Memory B cell (primary cell): ENCODE results near the gene ATG7.

Experiments
- ATAC-seq: fragments of 150-1000 bp; cut with Tn5 transposase; 2 replicates; pipeline ENCODE4 v1.10.0; 2021; ENCODE audit warnings: low read depth, mild to moderate bottlenecking, moderate library complexity
- DNase-seq, 2 donors: peaks; one replicate each; pipeline ENCODE4 v3.0.0; 2022; ENCODE audit warnings: low spot score in 2 of 2
- H3K27ac Mint-ChIP-seq: one replicate; pipeline ENCODE4 v1.8.0; 2022; ENCODE audit warnings: mild to moderate bottlenecking, moderate library complexity, mixed read lengths
- H3K27me3 Mint-ChIP-seq: one replicate; pipeline ENCODE4 v1.8.0; 2022; ENCODE audit warnings: mixed read lengths
- H3K36me3 Mint-ChIP-seq: one replicate; pipeline ENCODE4 v1.8.0; 2022; ENCODE audit warnings: mild to moderate bottlenecking, mixed read lengths
- H3K4me1 Mint-ChIP-seq: one replicate; pipeline ENCODE4 v1.8.0; 2022; ENCODE audit warnings: mixed read lengths
- H3K4me3 Mint-ChIP-seq: one replicate; pipeline ENCODE4 v1.8.0; 2022; ENCODE audit warnings: mild to moderate bottlenecking, moderate library complexity, mixed read lengths
- H3K9me3 Mint-ChIP-seq: one replicate; pipeline ENCODE4 v1.8.0; 2022; ENCODE audit warnings: mixed read lengths

Gene ATG7

DNA sequence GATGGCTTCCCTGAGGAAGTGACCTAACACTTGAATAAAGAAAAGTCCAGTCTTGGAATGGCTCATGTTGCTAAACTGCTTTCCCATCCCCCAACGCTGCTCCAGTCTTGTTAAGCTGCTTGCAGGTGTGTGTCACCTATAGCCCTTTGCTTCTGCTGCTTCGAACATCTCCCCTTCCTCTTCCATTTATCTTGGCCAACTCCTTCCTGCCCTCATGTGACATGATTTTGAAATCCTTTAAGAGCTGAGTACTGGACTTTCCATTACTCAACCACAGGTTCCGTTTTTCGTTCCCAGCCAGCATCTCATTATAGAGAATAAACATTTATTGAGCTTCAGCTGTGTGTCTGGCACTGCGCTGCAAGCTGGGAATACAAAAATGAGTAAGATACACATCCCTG, 1.7 kb downstream of the ATG7 start:
- peaks cover 30% of the 10 kb centered on the region for H3K4me1 Mint-ChIP-seq
- H3K27me3 Mint-ChIP-seq = no peaks in the 10 kb centered on the region

DNA sequence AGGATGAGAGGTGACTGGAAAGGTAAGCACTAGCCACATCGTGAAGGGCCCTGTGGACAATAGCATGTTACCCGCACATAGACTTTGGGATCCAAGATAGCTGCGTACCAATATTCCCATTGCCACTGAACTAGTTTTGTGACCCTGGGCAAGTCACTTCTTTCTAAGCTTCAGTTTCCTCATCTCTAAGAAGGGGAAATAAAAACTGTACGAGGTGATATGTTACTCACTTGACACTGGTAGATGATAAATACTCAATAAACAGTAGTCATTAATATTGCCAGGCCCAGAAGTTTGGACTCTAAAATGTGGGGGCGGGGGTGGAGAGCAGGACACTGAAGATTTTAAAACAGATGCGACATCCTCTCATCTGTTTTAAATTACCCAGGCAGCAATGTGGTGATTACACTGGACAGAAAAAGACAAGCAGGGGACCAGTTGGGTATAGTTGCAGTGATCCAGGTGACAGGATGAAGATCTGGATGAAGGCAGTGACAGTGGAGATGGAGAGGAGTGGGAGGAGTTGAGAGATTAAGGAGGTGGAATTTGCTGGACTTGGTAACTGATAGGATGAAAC, 2.5 kb downstream of the ATG7 start:
- Mint-ChIP-seq H3K4me3 (no peak overlapping the region), H3K27ac (peak overlapping the region; percentile 99), H3K4me1 (peaks cover 30% of the 10 kb centered on the region), H3K36me3 (peaks cover 22% of the 10 kb centered on the region), H3K27me3 (no peaks in the 10 kb centered on the region), H3K9me3 (peaks cover 7% of the 10 kb centered on the region)
- no peak for ATAC-seq
- DNase-seq = no peak

More for the DNA sequence above, 1.7 kb downstream of the ATG7 start:
- DNase-seq (no peak), ATAC-seq (no peak)
- Mint-ChIP-seq H3K9me3 (peaks cover 7% of the 10 kb centered on the region), H3K4me3 (peak overlapping the region; percentile 97), H3K36me3 (peaks cover 22% of the 10 kb centered on the region), H3K27ac (peak overlapping the region; percentile 99)

DNA sequence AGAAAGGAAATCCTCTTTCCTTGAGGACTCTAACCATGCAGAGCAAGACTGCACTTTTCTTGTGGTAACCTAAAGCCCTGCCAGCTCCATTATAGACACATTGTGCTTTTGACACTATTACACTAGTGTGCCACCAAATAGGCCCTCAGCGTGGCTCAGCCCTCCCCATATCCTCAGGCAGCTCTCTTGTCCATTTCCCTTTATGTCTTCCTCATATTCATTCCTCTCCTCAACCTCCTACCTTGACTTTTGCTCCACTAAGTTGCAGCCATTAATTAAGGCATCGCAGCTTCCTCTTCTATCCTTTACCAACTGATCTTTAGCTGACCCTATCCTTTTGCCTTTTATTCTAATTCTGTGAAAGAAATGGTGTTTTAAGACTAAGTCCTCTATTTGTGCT, 3.7 kb downstream of the ATG7 start:
- DNase-seq = no peak
- H3K4me3 Mint-ChIP-seq = no peak overlapping the region
- peaks cover 30% of the 10 kb centered on the region for H3K4me1 Mint-ChIP-seq
- peaks cover 7% of the 10 kb centered on the region for H3K9me3 Mint-ChIP-seq
- no peak overlapping the region for H3K27ac Mint-ChIP-seq
- H3K36me3 Mint-ChIP-seq = peaks cover 24% of the 10 kb centered on the region
- no peaks in the 10 kb centered on the region for H3K27me3 Mint-ChIP-seq
- no peak for ATAC-seq

DNA sequence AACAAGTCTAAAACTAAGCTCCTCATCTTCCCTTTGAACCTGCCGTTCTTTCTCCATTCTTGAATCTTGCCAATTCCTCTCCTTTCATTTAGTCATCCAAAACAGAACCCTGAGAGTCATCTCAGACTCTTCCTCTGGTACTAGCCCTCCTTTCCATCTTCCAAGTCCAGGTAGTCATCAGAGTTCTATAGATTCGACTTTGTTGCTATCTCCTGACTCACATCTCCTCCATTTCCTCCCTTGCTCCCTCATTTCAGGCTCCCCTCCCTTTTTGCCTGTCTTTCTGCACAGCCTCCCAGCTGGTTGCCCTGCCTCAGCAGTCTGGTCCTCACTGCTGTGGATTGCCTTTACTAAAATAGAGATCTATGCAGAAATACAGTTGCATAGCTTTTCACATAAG, 4.7 kb downstream of the ATG7 start:
- ATAC-seq (no peak), DNase-seq (no peak)
- Mint-ChIP-seq H3K27me3 (no peaks in the 10 kb centered on the region), H3K4me1 (peaks cover 30% of the 10 kb centered on the region), H3K9me3 (peaks cover 7% of the 10 kb centered on the region), H3K36me3 (peaks cover 24% of the 10 kb centered on the region), H3K4me3 (no peak overlapping the region), H3K27ac (no peak overlapping the region)

DNA sequence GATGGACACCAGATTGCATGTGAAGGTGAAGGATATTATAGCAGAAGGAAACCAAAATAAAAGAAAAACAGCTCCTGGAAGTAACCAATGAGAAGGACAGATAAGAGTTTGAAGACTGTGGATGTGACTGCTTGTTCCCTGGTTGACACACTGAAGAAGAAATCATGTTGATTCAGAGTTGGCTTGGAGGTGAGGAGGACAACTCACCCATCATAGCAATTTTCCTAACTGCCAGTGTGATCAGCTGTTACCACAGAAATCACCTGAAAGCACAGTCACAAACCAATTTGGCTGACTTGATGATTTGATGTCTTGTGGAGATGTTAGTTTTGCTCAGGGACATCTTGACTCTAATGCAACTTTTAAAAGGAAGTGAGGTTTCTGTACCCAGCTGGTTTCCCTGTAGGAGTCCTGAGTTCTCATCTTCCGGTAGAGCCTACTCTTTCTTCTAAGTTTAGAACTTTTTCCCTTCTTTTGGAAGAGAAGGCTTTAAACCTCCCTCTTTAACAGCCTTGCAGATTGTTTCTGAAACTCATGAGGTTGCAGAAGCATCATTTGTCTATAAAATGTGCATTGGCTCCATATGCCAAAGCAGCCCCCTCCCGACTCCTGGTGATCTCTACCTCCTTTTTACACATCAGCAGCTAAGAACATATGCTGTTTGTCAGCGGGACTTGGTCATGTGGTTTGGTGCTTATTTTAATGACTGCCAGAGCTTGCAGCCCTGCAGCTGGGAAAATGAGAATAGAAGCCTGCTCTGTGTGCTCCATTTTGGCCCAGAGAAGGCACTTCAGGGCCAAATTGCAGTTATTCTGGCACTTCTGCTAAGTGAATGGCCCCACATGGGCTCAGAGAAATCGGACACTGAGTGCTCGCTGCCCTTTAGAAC, 10.3 kb downstream of the ATG7 start:
- DNase-seq = no peak
- ATAC-seq = no peak
- Mint-ChIP-seq H3K9me3 (no peaks in the 10 kb centered on the region), H3K4me1 (peaks cover 9% of the 10 kb centered on the region), H3K4me3 (no peak overlapping the region), H3K27me3 (no peaks in the 10 kb centered on the region), H3K36me3 (peaks cover 14% of the 10 kb centered on the region), H3K27ac (no peak overlapping the region)

DNA sequence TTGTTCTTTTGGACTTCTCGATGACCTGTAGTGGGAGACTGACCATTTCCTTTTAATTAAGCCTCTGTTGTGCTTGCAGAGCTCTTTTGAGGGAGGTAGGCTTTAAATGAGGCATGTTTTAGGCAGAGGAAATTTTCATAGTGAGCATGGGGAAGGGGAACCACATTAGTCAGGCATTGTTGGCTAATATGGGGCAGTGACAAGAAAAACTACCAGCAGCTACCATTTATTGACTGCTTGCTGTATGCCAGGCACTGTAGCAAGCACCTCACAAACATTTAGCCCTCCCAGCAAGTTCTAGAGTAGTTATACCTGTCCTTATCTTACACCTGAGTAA, 10.9 kb downstream of the ATG7 start:
- Mint-ChIP-seq H3K4me1 (peaks cover 12% of the 10 kb centered on the region), H3K36me3 (peaks cover 14% of the 10 kb centered on the region), H3K9me3 (no peaks in the 10 kb centered on the region), H3K4me3 (no peak overlapping the region), H3K27ac (no peak overlapping the region), H3K27me3 (no peaks in the 10 kb centered on the region)
- no peak for DNase-seq
- no peak for ATAC-seq

DNA sequence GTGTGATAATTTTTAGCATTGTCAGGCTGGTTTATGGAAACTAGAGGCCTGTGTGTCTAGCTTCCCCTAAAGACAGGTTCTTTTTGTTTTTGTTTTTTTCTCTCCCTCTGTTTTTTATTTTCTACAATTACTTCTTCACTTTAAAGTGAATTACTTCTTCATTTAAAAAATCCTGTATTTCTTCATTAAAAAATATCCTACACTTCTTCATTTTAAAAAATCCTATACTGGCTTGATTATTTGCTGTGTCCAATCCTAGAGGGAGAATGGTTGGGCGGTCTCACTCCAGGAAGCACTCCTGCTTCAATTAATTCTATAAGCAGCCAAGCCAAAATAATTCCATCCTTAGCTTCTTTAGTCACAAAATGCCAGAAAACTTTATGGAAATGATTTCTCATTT, 11.8 kb downstream of the ATG7 start:
- peaks cover 20% of the 10 kb centered on the region for H3K4me1 Mint-ChIP-seq
- H3K27me3 Mint-ChIP-seq = no peaks in the 10 kb centered on the region
- no peaks in the 10 kb centered on the region for H3K9me3 Mint-ChIP-seq
- ATAC-seq (no peak), DNase-seq (no peak)
- H3K36me3 Mint-ChIP-seq = peaks cover 14% of the 10 kb centered on the region
- H3K4me3 Mint-ChIP-seq = no peak overlapping the region
- no peak overlapping the region for H3K27ac Mint-ChIP-seq

DNA sequence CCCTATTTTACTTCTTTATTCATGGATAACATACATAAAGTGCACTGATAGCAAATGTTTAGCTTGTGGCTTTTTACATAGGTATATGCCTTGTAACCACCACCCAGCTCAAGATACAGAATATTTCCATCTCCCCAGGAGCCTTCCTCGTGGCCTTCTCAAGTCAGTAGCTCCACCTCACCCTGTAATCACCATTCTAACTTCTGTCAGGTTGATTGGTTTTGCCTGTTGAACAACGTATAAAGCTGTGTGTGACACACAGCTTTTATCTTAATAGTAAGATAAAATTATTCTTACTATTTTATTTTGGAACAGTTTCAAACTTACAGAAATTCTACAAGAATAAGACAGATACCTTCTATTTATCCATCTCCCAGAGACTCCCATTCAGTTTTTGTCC, 13.3 kb downstream of the ATG7 start:
- ATAC-seq (no peak), DNase-seq (no peak)
- Mint-ChIP-seq H3K27ac (peak overlapping the region; percentile 46), H3K4me3 (no peak overlapping the region), H3K36me3 (peaks cover 12% of the 10 kb centered on the region), H3K27me3 (no peaks in the 10 kb centered on the region), H3K4me1 (peaks cover 32% of the 10 kb centered on the region), H3K9me3 (no peaks in the 10 kb centered on the region)

DNA sequence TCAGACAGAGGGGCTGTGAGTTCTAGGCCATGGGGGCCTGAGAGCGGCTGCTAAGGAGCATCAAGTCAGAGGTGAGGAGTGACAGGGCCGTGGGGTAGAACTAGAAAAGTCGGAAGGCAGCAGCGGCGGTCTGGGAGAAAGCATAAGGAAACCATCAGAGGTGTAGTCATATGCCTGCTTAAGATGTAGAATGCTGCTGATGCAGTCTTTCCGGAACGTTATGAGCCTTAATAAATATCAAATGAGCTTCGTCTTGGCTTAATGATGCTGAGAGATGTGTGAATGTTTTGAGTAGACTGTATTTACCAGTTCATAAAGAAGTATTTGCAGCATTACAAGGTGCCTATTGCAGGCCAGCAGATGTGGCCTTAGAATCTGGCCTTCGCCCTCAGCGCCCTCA, 15.2 kb downstream of the ATG7 start:
- no peaks in the 10 kb centered on the region for H3K27me3 Mint-ChIP-seq
- ATAC-seq = no peak
- H3K36me3 Mint-ChIP-seq = peaks cover 11% of the 10 kb centered on the region
- no peak for DNase-seq
- no peak overlapping the region for H3K4me3 Mint-ChIP-seq
- H3K4me1 Mint-ChIP-seq = peaks cover 44% of the 10 kb centered on the region
- H3K9me3 Mint-ChIP-seq = no peaks in the 10 kb centered on the region
- peak overlapping the region; percentile 98 for H3K27ac Mint-ChIP-seq

DNA sequence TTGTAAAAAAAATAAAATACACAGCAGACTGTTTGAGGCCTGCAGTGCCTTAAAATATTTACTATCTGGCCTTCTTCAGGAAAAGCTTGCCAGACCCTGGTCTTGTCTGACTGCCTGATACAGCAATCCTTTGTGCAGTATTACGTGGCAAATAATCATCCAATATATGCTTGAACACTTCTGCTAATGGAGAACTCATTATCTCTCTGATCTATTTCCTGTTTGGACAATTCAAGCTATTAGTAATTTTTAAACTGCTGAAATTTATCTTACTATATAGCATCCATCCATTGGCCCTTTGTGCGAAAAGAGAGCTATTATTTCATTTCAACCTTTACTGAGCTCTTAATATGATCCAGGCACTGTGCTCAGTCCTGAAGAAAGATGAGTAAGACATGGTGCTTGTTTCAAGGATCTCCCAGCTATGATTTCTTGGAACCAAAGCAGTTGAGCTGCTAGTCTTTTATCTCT, 15.9 kb downstream of the ATG7 start:
- Mint-ChIP-seq H3K36me3 (peaks cover 6% of the 10 kb centered on the region), H3K27me3 (no peaks in the 10 kb centered on the region), H3K27ac (peak overlapping the region; percentile 98), H3K4me1 (peaks cover 44% of the 10 kb centered on the region), H3K4me3 (no peak overlapping the region), H3K9me3 (no peaks in the 10 kb centered on the region)
- ATAC-seq (no peak), DNase-seq (no peak)

DNA sequence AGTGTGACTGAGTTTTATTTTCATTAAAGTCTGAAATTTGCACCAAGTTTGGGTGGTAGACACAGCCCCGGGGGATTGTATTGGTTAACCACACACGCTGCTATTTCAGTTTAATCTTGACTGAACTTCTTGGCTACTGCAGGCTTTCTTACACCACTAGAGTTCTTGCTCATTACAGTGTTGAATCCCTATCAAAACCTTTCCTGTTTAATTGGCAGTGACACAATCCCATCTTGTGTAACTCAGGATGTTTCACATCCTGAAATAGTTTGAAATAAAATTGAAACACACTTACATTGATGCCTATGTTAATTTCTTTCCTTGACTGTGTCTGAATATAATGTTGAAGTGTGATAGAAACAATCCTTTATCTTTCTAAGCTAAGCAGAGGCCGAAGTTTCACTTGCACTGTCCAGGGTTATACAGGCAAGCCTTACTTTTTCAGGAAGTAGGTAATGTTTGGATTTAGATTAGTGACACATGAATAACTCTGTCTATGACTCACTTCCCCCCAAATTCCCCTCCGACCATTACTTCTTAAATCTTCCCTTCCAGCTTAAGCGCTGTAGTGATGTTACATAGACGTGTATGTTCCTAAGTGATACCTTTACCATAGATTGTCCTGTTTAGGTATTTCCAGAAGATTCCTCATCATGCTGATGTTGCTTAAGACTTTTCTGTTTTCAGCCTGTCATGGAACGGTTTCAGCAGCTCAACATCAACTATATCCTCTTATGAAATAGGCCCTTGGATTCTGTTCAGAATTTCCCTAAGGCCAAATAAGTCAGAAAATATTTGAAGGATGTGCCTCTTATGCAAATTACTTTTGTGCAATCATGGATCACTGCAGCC, 16.8 kb downstream of the ATG7 start:
- Mint-ChIP-seq H3K4me1 (peaks cover 42% of the 10 kb centered on the region), H3K36me3 (peaks cover 5% of the 10 kb centered on the region), H3K27ac (peak overlapping the region; percentile 98), H3K9me3 (no peaks in the 10 kb centered on the region), H3K27me3 (no peaks in the 10 kb centered on the region), H3K4me3 (peak overlapping the region; percentile 78)
- peak; percentile 92 for ATAC-seq
- peak in 1 of 2 donors; percentile 60 for DNase-seq

DNA sequence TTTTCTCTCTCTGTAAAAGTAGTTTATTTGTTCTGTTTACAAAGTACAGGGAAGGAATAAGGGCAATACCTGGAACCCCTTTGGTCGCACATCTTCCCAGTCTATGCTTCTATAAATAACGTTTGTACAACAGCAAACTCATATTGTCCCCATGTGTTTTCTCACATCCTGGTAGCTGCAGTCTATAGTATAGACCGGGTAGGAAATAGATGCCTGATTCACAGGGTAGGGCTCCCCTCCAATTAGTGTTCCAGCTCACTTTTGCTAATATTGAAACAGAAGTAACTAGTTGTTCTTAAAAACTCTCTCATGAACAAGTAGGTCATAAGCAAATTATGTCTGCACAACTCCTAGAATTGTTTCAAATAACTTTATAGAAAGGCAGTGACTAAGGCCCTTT, 17.7 kb downstream of the ATG7 start:
- Mint-ChIP-seq H3K4me1 (peaks cover 42% of the 10 kb centered on the region), H3K4me3 (peak overlapping the region; percentile 41), H3K27me3 (no peaks in the 10 kb centered on the region), H3K9me3 (no peaks in the 10 kb centered on the region), H3K27ac (peak overlapping the region; percentile 98), H3K36me3 (peaks cover 6% of the 10 kb centered on the region)
- ATAC-seq (no peak), DNase-seq (no peak)

DNA sequence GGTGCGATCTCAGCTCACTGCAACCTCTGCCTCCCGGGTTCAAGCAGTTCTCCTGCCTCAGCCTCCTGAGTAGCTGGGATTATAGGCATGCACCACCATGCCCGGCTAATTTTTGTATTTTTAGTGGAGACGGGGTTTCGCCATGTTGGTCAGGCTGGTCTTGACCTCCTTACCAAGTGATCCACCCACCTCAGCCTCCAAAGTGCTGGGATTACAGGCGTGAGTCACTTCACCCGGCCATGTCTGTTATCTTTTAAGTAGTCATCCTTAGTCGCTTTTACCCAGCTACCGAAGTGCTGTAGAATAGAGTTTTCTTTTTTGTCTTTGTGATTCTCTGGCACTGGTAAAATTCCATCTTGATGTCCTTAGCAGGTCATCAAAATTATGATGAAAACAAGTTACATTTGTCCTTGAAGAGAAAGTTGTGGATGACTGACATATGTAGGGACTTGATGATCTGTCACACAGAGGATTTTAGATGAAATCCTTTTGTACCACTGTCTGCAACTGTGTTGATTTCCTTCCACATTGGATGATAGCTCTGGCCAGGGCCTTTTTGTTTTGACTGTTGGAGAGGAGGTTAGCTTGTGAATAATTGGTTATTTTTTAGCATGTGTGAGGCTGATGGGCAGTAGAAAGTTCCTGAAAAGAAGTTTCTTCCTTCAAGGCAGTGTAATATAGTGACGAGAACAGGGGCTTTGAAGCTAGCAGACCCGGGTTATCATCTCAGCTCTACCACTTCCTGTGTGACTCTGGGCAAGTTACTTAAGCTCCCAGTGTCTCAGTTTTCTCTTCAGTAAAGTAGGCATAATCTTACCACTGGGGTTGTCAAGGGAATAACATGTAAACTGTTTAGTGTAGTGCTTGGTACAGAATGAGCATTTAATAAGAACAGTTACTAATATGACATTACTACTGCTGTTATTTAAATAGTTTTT, 18.8 kb downstream of the ATG7 start:
- H3K27me3 Mint-ChIP-seq = no peaks in the 10 kb centered on the region
- H3K27ac Mint-ChIP-seq = peak overlapping the region; percentile 98
- ATAC-seq (peak; percentile 18), DNase-seq (no peak)
- no peaks in the 10 kb centered on the region for H3K9me3 Mint-ChIP-seq
- H3K36me3 Mint-ChIP-seq = peaks cover 6% of the 10 kb centered on the region
- H3K4me1 Mint-ChIP-seq = peaks cover 42% of the 10 kb centered on the region
- peak overlapping the region; percentile 32 for H3K4me3 Mint-ChIP-seq
